MM.1S (cell line): ENCODE results near the gene SHISA7.

Experiments
- CTCF ChIP-seq: fragments of 300-600 bp; sonication (generic); IDR thresholded peaks from 2 replicates; pipeline ENCODE4 v1.5.1; 2016; ENCODE audit warnings: antibody characterized with exemption, low read length, mixed read lengths
- EZH2 ChIP-seq: fragments of 300-600 bp; sonication (generic); optimal IDR thresholded peaks from 2 replicates; pipeline ENCODE3; 2017; ENCODE audit warnings: low read depth, mild to moderate bottlenecking, antibody characterized with exemption, low read length, mixed read lengths

- TF ChIP-seq CTCF (no peak), EZH2 (no peak)
Measured at GRCh38 chr19:55474269-55475265, 31.5 kb upstream of the SHISA7 start.
